IMR-90 (cell line): ENCODE data around the gene KICS2. TPM values are rescaled to one million over a fixed set of nuclear protein-coding genes. Genes with fewer than 3 reads are reported as not detected.
A peak's percentile ranks its signal among the peaks of the same experiment; 100 is the strongest.

ENCODE experiments used
- ATAC-seq: fragments of 200-7000 bp; cut with Tn5 transposase; 2 replicates; pipeline ENCODE4 v1.9.1; 2020; ENCODE audit warnings: low read depth, mild to moderate bottlenecking, moderate library complexity
- BruUV-seq: library from RNA; stranded (reverse); fragments of 400-500 nt; replicated peaks from 2 replicates; lab custom pipeline; 2021; lab: Mats Ljungman, UMichigan
- CTCF ChIA-PET: fragments of 300-600 bp; formaldehyde crosslinking; extraction: SDS; loops from one replicate; lab custom pipeline; 2021; ENCODE audit warnings: antibody characterized with exemption; lab: Yijun Ruan, JAX
- POLR2A ChIA-PET: fragments of 300-600 bp; sonication (Branson Sonifier 250); formaldehyde crosslinking; loops from one replicate; lab custom pipeline; 2022; ENCODE audit warnings: antibody characterized with exemption; ENCODE audit not compliant: unreplicated experiment; lab: Charles Lee
- DNase-seq: peaks from one replicate; pipeline ENCODE4 v3.0.0; 2013
- H2AFZ ChIP-seq: replicated peaks from 2 replicates; pipeline ENCODE3; 2013; ENCODE audit warnings: low read length, mild to moderate bottlenecking; ENCODE audit not compliant: poor library complexity
- H2AK5ac ChIP-seq: 2 replicates; pipeline ENCODE4 v1.6.1; 2013; ENCODE audit warnings: low read depth, low read length, inconsistent platforms
- H2AK9ac ChIP-seq: replicated peaks from 2 replicates; pipeline ENCODE3; 2013; ENCODE audit warnings: mild to moderate bottlenecking, low read depth, low read length, moderate library complexity; ENCODE audit not compliant: poor library complexity
- H2BK120ac ChIP-seq: 2 replicates; pipeline ENCODE4 v1.6.1; 2013; ENCODE audit warnings: low read depth, low read length, inconsistent platforms
- H2BK15ac ChIP-seq: 3 replicates; pipeline ENCODE4 v1.6.1; 2013; ENCODE audit warnings: low read depth, low read length, inconsistent platforms
- H2BK20ac ChIP-seq: 2 replicates; pipeline ENCODE4 v1.6.1; 2013; ENCODE audit warnings: low read depth, mild to moderate bottlenecking, inconsistent platforms, low read length, moderate library complexity
- H2BK5ac ChIP-seq: 2 replicates; pipeline ENCODE4 v1.6.1; 2013; ENCODE audit warnings: mild to moderate bottlenecking, low read depth, low read length, inconsistent platforms; ENCODE audit not compliant: poor library complexity, severe bottlenecking
- H3K14ac ChIP-seq: replicated peaks from 2 replicates; pipeline ENCODE4 v1.6.1; 2013; ENCODE audit warnings: low read depth, low read length, inconsistent platforms
- H3K18ac ChIP-seq: 2 replicates; pipeline ENCODE4 v1.6.1; 2013; ENCODE audit warnings: low read depth, low read length, control low read depth
- H3K23ac ChIP-seq: 2 replicates; pipeline ENCODE4 v1.6.1; 2013; ENCODE audit warnings: low read depth, low read length, inconsistent platforms
- H3K27ac ChIP-seq: 2 replicates; pipeline ENCODE4 v1.5.1; 2013; ENCODE audit warnings: mild to moderate bottlenecking, control low read depth, low read length; ENCODE audit not compliant: insufficient read depth
- H3K27me3 ChIP-seq: 2 replicates; pipeline ENCODE4 v1.6.1; 2013; ENCODE audit warnings: low read length; ENCODE audit not compliant: control insufficient read depth, insufficient read depth
- H3K36me3 ChIP-seq: 2 replicates; pipeline ENCODE4 v1.6.1; 2013; ENCODE audit warnings: low read length, mixed read lengths; ENCODE audit not compliant: control insufficient read depth, insufficient read depth
- H3K4ac ChIP-seq: 2 replicates; pipeline ENCODE4 v1.6.1; 2013; ENCODE audit warnings: low read depth, low read length, inconsistent platforms
- H3K4me1 ChIP-seq: 2 replicates; pipeline ENCODE4 v1.6.1; 2013; ENCODE audit warnings: low read length, mixed read lengths; ENCODE audit not compliant: control insufficient read depth, insufficient read depth
- H3K4me2 ChIP-seq: 2 replicates; pipeline ENCODE4 v1.6.1; 2013; ENCODE audit warnings: low read depth, mild to moderate bottlenecking, control low read depth, low read length, moderate library complexity
- H3K4me3 ChIP-seq: 2 replicates; pipeline ENCODE4 v1.5.1; 2013; ENCODE audit warnings: low read depth, mild to moderate bottlenecking, control low read depth, low read length, moderate library complexity; ENCODE audit not compliant: insufficient read depth
- H3K56ac ChIP-seq: 2 replicates; pipeline ENCODE4 v1.6.1; 2013; ENCODE audit warnings: low read length, inconsistent platforms; ENCODE audit not compliant: insufficient read depth; ENCODE audit errors: extremely low read depth
- H3K79me1 ChIP-seq, 2 experiments: 2 replicates each; pipeline ENCODE4 v1.6.1; 2013; ENCODE audit warnings: low read length in 2 of 2, inconsistent platforms in 1 of 2, low read depth in 1 of 2
- H3K9ac ChIP-seq: 2 replicates; pipeline ENCODE4 v1.6.1; 2013; ENCODE audit warnings: low read depth, low read length, control low read depth
- H3K9me1 ChIP-seq: 2 replicates; pipeline ENCODE4 v1.6.1; 2013; ENCODE audit warnings: low read length, inconsistent platforms; ENCODE audit not compliant: insufficient read depth
- H3K9me3 ChIP-seq: 2 replicates; pipeline ENCODE4 v1.6.1; 2013; ENCODE audit warnings: low read length; ENCODE audit not compliant: control insufficient read depth, insufficient read depth
- H4K20me1 ChIP-seq: 2 replicates; pipeline ENCODE4 v1.6.1; 2013; ENCODE audit warnings: low read length, inconsistent platforms; ENCODE audit not compliant: insufficient read depth
- H4K5ac ChIP-seq: 2 replicates; pipeline ENCODE4 v1.6.1; 2013; ENCODE audit warnings: mild to moderate bottlenecking, low read depth, low read length, control low read depth
- H4K8ac ChIP-seq, 2 experiments: 2 replicates each; pipeline ENCODE4 v1.6.1; 2013; ENCODE audit warnings: low read depth in 2 of 2, low read length in 2 of 2, control low read depth in 1 of 2, inconsistent platforms in 1 of 2
- H4K91ac ChIP-seq: 2 replicates; pipeline ENCODE4 v1.6.1; 2013; ENCODE audit warnings: low read depth, low read length, inconsistent platforms; ENCODE audit not compliant: insufficient read depth
- CEBPB ChIP-seq: IDR thresholded peaks from 2 replicates; pipeline ENCODE4 v1.6.1; 2012; ENCODE audit warnings: low read depth, low read length, improper control_type of control experiment
- MXI1 ChIP-seq: IDR thresholded peaks from 2 replicates; pipeline ENCODE4 v1.6.1; 2012; ENCODE audit warnings: low read depth, mild to moderate bottlenecking, low read length, moderate library complexity, borderline replicate concordance
- WGBS, 2 experiments: methylation state at CpG; one replicate each; pipeline versions ENCODE4 v1.1.5 to v1.1.7; 2013; ENCODE audit warnings: missing lambda C conversion rate in 2 of 2; ENCODE audit not compliant: insufficient read length in 1 of 2; ENCODE audit errors: extremely low coverage in 2 of 2; 5-methylcytosine and 5-hydroxymethylcytosine counted together
- dilution Hi-C: fragments of 300-500 bp; cut with HindIII; formaldehyde crosslinking; loops from one replicate; pipeline ENCODE4 v1.14.3; 2018; ENCODE audit warnings: low sequenced_read_pairs; ENCODE audit not compliant: unreplicated experiment
- in situ Hi-C: fragments of 300-500 bp; cut with MboI; formaldehyde crosslinking; loops from 3 replicates; pipeline ENCODE4 v1.14.3; 2019; ENCODE audit warnings: low sequenced_read_pairs, inconsistent platforms, mixed read lengths
- intact Hi-C: fragments of 100-400 bp; cut with micrococcal nuclease; formaldehyde crosslinking; loops from 2 replicates; pipeline ENCODE4 v1.10.0; 2022
- polyA plus RNA-seq, 3 experiments: library from polyadenylated mRNA; depleted of rRNA; stranded (reverse); fragments of >200 nt; gene quantifications; 2 replicates each; pipeline ENCODE4 v1.2.3, GENCODE V29; 2012; ENCODE audit warnings: low replicate concordance in 1 of 3
- total RNA-seq: library from RNA; depleted of rRNA; stranded (reverse); fragments of >200 nt; gene quantifications from 2 replicates; pipeline ENCODE4 v1.2.3, GENCODE V29; 2012

The KICS2 gene
- total and polyA plus RNA-seq, 2 of the 4 experiments (the other 2 are of a cell fraction) = 2.4 to 6.1 TPM

DNA sequence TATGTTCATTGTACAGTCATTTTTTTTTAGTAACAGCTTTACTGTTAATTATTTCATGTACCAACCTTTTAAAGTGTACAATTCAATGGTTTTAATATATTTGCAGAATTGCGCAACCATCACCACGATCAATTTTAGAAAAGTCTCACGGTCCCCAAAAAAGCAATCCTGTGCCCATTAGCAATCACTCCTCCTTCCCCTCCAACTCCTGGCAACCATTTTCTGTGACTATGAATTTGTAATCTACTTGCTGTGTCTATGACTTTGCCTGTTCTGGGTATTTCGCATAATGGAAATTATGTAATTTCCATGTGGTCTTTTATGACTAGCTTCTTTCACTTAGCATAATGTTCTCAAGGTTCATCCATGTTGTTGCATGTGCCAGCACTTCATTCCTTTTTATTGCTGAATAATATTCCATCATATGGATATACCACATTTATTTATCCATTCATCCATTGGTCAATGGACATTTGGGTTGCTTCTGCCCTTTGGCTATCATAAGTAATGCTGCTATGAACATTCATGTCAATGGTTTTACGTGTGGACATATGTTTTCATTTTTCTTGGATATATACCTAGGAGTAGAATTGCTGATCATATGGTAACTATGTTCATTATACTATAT is 9.9 kb downstream of the KICS2 start:
- H3K27ac ChIP-seq = no peak overlapping the region
- no CpG with 5 or more reads among the region's 5 CpGs for WGBS, 2 experiments
- no peak overlapping the region for H2BK120ac ChIP-seq
- no peak overlapping the region for H3K23ac ChIP-seq
- H2AK5ac ChIP-seq = no peak overlapping the region
- no peak overlapping the region for H2AFZ ChIP-seq
- H3K4me2 ChIP-seq = no peak overlapping the region
- H3K4me3 ChIP-seq = no peak overlapping the region
- H3K56ac ChIP-seq = no peak overlapping the region
- H4K8ac ChIP-seq = no peak overlapping the region
- TF ChIP-seq MXI1 (no peak), CEBPB (peak; percentile 92)
- H3K9ac ChIP-seq = no peak overlapping the region
- in situ Hi-C loops = no loop called here
- H3K9me1 ChIP-seq = no peaks in the 10 kb centered on the region; the same call in 1 of the 2 replicates
- H2BK15ac ChIP-seq = no peak overlapping the region
- no TSS peak for BruUV-seq
- no peak overlapping the region for H2BK5ac ChIP-seq
- intact Hi-C loops = no loop called here
- H4K20me1 ChIP-seq = no peaks in the 10 kb centered on the region
- no peaks in the 10 kb centered on the region for H3K4me1 ChIP-seq
- H3K9me3 ChIP-seq = no peaks in the 10 kb centered on the region
- H3K79me1 ChIP-seq = no peaks in the 10 kb centered on the region
- H3K14ac ChIP-seq = no peak overlapping the region
- H2AK9ac ChIP-seq = no peak overlapping the region
- ATAC-seq (no peak), DNase-seq (no peak)
- H4K91ac ChIP-seq = no peak overlapping the region
- H3K27me3 ChIP-seq = no peaks in the 10 kb centered on the region
- no peak overlapping the region for H2BK20ac ChIP-seq
- CTCF ChIA-PET = interaction anchor here (1.8 kb wide), 1 partner anchor 25 kb away, joined by 3 read pairs; no protein-coding TSS in a partner anchor
- POLR2A ChIA-PET = interaction anchor here (0.7 kb wide), 1 partner anchor 8 kb away, joined by 3 read pairs; no protein-coding TSS in a partner anchor
- no peak overlapping the region for H3K4ac ChIP-seq
- no peak overlapping the region for H4K5ac ChIP-seq
- no peak overlapping the region for H3K18ac ChIP-seq
- dilution Hi-C loops = no loop called here
- no peaks in the 10 kb centered on the region for H3K36me3 ChIP-seq
